Stomach (tissue), 9 donors: ENCODE measurements around the gene FBRSL1. TPM values are rescaled to one million over a fixed set of nuclear protein-coding genes. Genes with fewer than 3 reads are reported as not detected.

Experiments
- DNase-seq, 2 donors: peaks; one replicate each; pipeline versions ENCODE4 v3.0.0 to v3.0.0-alpha.2; 2013 to 2019
- H3K27ac ChIP-seq, 5 donors: fragments of 200-600 bp in 4 of 5; sonication (generic) in 4 of 5; one replicate each; pipeline ENCODE4 v1.5.1; 2013 to 2019; ENCODE audit warnings: mild to moderate bottlenecking in 1 of 5, moderate library complexity in 1 of 5
- H3K27me3 ChIP-seq, 3 donors: fragments of 200-600 bp; sonication (generic); one replicate each; pipeline ENCODE4 v1.5.1; 2017 to 2019; ENCODE audit warnings: mixed run types in 1 of 3
- H3K36me3 ChIP-seq, 4 donors: fragments of 200-600 bp; sonication (generic); 1 replicate in 3 of 4; 2 replicates in 1 of 4; pipeline ENCODE4 v1.5.1; 2016 to 2019
- H3K4me1 ChIP-seq, 4 donors: fragments of 200-600 bp; sonication (generic); one replicate each; pipeline ENCODE4 v1.5.1; 2016 to 2019
- H3K4me3 ChIP-seq, 4 donors: fragments of 200-600 bp; sonication (generic) in 3 of 4; one replicate each; pipeline ENCODE4 v1.5.1; 2016 to 2019; ENCODE audit warnings: mild to moderate bottlenecking in 1 of 4
- H3K9me3 ChIP-seq, 4 donors: fragments of 200-600 bp; sonication (generic); one replicate each; pipeline ENCODE4 v1.5.1; 2016 to 2019
- CTCF ChIP-seq, 7 experiments: fragments of 450-650 bp in 4 of 7; fragments of 200-600 bp in 3 of 7; sonication (generic) in 3 of 7; IDR thresholded peaks; one replicate each; pipeline ENCODE4 v1.5.1; 2016 to 2019; ENCODE audit warnings: antibody characterized with exemption in 7 of 7, control low read depth in 2 of 7, mild to moderate bottlenecking in 1 of 7
- EP300 ChIP-seq: sonication (generic); formaldehyde crosslinking; IDR thresholded peaks from one replicate; pipeline ENCODE4 v1.6.1; 2017; ENCODE audit warnings: antibody characterized with exemption
- POLR2A ChIP-seq, 4 donors: fragments of 450-650 bp; IDR thresholded peaks; one replicate each; pipeline ENCODE4 v1.6.1; 2016; ENCODE audit warnings: antibody characterized with exemption in 4 of 4, control low read depth in 2 of 4, mild to moderate bottlenecking in 1 of 4, moderate library complexity in 1 of 4
- POLR2AphosphoS5 ChIP-seq, 3 donors: sonication (generic); formaldehyde crosslinking; IDR thresholded peaks; one replicate each; pipeline ENCODE4 v1.6.1; 2016; ENCODE audit warnings: antibody characterized with exemption in 3 of 3
- WGBS, 5 donors: extraction: QIAGEN DNeasy Blood & Tissue Kit in 3 of 5; methylation state at CpG; one replicate each; pipeline versions ENCODE4 v1.1.5 to v1.1.7; 2013 to 2018; 5-methylcytosine and 5-hydroxymethylcytosine counted together
- intact Hi-C: fragments of 100-400 bp; cut with DNase I; formaldehyde crosslinking; loops from one replicate; pipeline ENCODE4 v1.15.1; 2023; ENCODE audit warnings: low total_unique reads
- polyA plus RNA-seq, 3 donors: library from polyadenylated mRNA; stranded (reverse); fragments of 200-250 nt; gene quantifications; one replicate each; pipeline ENCODE4 v1.2.3, GENCODE V29; 2013
- total RNA-seq, 5 donors: library from RNA; depleted of rRNA; stranded (reverse); fragments of >200 nt; gene quantifications; one replicate each; pipeline versions ENCODE4 v1.1.0 to v1.2.3, GENCODE V29; 2014 to 2016
- donor health status: healthy with polysubstance abuse.
- donor health status: Bipolar disorder and iron deficiency.
- donor health status: healthy.

The FBRSL1 gene
- total and polyA plus RNA-seq, 8 donors = 5.3 to 110 (median 15.7) TPM

GRCh38 chr12:132476038-132476414 lies 13.9 kb upstream of the FBRSL1 start:
- TF ChIP-seq EP300 (no peak), CTCF (IDR thresholded peaks at IDR 0.05) (no peak), POLR2A (IDR thresholded peaks at IDR 0.05) (no peak), POLR2AphosphoS5 (IDR thresholded peaks at IDR 0.05) (no peak)
- no peak overlapping the region for H3K4me3 ChIP-seq
- H3K36me3 ChIP-seq = no peaks in the 10 kb centered on the region
- H3K27ac ChIP-seq = no peak overlapping the region
- peaks cover 0 to 37% (median 4%) of the 10 kb centered on the region in 3 donors for H3K27me3 ChIP-seq
- intact Hi-C loops = no loop called here
- H3K9me3 ChIP-seq = no peaks in the 10 kb centered on the region
- WGBS, 5 donors = 84 to 91% (median 89%) methylated on average over 25 to 26 of the region's 26 CpGs
- peaks cover 0 to 1% (median 0%) of the 10 kb centered on the region in 4 donors for H3K4me1 ChIP-seq
- no peak for DNase-seq

- 82 to 91% (median 89%) methylated on average over 18 of the region's 18 CpGs for WGBS, 5 donors
- Histone ChIP-seq H3K4me1 (no peaks in the 10 kb centered on the region), H3K36me3 (no peaks in the 10 kb centered on the region), H3K4me3 (no peak overlapping the region), H3K27ac (no peak overlapping the region), H3K27me3 (peaks cover 0 to 40% (median 5%) of the 10 kb centered on the region in 3 donors), H3K9me3 (no peaks in the 10 kb centered on the region)
- no peak for DNase-seq
- intact Hi-C loops = no loop called here
- no peak for TF ChIP-seq POLR2AphosphoS5 (IDR thresholded peaks at IDR 0.05)
- TF ChIP-seq POLR2A (IDR thresholded peaks at IDR 0.05) = no peak
- TF ChIP-seq EP300 = no peak
- no peak for TF ChIP-seq CTCF (IDR thresholded peaks at IDR 0.05)
Measured at GRCh38 chr12:132476421-132476820, 13.5 kb upstream of the FBRSL1 start.

GRCh38 chr12:132477017-132477702 lies 12.8 kb upstream of the FBRSL1 start:
- Histone ChIP-seq H3K4me3 (no peak overlapping the region), H3K4me1 (no peaks in the 10 kb centered on the region), H3K27ac (no peak overlapping the region), H3K36me3 (no peaks in the 10 kb centered on the region), H3K9me3 (no peaks in the 10 kb centered on the region), H3K27me3 (peaks cover 0 to 41% (median 5%) of the 10 kb centered on the region in 3 donors)
- WGBS, 5 donors = 53 to 65% (median 57%) methylated on average over 12 to 14 of the region's 14 CpGs
- intact Hi-C loops = no loop called here
- DNase-seq = no peak
- TF ChIP-seq EP300 (no peak), POLR2A (IDR thresholded peaks at IDR 0.05) (no peak), CTCF (IDR thresholded peaks at IDR 0.05) (no peak), POLR2AphosphoS5 (IDR thresholded peaks at IDR 0.05) (no peak)

- intact Hi-C loops = no loop called here
- no peak overlapping the region for H3K4me3 ChIP-seq
- no peaks in the 10 kb centered on the region for H3K36me3 ChIP-seq
- H3K9me3 ChIP-seq = no peaks in the 10 kb centered on the region
- H3K4me1 ChIP-seq = no peaks in the 10 kb centered on the region
- no peak overlapping the region for H3K27ac ChIP-seq
- 68 to 78% (median 73%) methylated on average over 11 to 19 of the region's 19 CpGs for WGBS, 5 donors
- DNase-seq = no peak
- TF ChIP-seq EP300 (no peak), CTCF (IDR thresholded peaks at IDR 0.05) (no peak), POLR2AphosphoS5 (IDR thresholded peaks at IDR 0.05) (no peak), POLR2A (IDR thresholded peaks at IDR 0.05) (no peak)
- peaks cover 0 to 45% (median 5%) of the 10 kb centered on the region in 3 donors for H3K27me3 ChIP-seq
Measured at GRCh38 chr12:132477703-132478432, 12.1 kb upstream of the FBRSL1 start.
